Femur (tissue), 1 donor: ENCODE measurements around the gene KRABD2.
"Not testable (repeated sequence)": the region's sequence is repeated elsewhere in the genome, so short reads cannot be mapped to it uniquely, and the experiment has no call there.

Experiments used
- DNase-seq: peaks from one replicate; pipeline ENCODE4 v3.0.0-alpha.2; 2017

The KRABD2 gene

DNA sequence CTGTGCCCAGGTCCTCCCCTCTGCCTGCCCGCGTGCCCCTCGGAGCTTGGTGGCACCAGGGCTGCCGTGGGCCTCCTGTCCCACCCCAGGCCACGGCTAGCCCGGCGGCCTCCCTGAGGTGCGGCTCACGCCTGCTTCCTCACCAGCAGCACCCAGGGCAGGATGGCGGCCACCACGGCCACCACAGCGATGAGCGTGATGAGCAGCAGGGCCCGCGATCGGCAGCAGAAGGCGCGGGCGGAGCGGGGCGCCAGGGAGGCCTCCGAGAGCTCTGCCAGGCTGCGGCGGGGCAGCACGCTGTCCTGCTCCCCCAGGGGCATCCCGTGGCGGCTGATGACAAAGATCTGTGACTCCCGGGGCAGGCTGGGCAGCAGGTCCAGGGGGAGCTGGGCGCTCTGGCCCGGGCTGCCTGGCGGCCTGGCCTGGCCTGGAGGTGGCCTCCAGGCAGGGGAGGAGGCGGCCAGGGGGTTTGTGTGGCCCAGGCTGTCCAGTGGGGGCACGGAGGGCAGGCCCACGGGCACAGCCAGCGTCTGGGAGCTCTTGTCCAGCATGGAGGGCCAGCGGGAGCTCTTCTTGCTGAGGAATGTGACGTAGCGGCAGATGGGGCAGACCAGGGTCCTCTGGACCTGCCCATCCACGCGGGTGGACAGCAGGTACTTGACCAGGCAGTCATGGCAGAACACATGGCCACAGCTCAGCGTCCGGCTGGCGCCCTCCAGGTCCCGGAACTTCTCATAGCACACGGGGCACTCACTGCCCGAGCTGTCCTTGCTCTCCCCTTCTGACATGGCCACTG, 16.4 kb upstream of the KRABD2 start:
- no peak for DNase-seq

GRCh38 chr17:8392274-8392673, 15.8 kb upstream of the KRABD2 start:
- DNase-seq, result no peak

- DNase-seq, result no peak
Measured at GRCh38 chr17:8391711-8392110, 15.2 kb upstream of the KRABD2 start.

GRCh38 chr17:8387914-8388651, 11.6 kb upstream of the KRABD2 start:
- no peak for DNase-seq

- DNase-seq, result no peak
Measured at GRCh38 chr17:8386841-8387240, 10.3 kb upstream of the KRABD2 start.

- DNase-seq, result no peak
Measured at GRCh38 chr17:8384801-8385378, 8.4 kb upstream of the KRABD2 start.

DNA sequence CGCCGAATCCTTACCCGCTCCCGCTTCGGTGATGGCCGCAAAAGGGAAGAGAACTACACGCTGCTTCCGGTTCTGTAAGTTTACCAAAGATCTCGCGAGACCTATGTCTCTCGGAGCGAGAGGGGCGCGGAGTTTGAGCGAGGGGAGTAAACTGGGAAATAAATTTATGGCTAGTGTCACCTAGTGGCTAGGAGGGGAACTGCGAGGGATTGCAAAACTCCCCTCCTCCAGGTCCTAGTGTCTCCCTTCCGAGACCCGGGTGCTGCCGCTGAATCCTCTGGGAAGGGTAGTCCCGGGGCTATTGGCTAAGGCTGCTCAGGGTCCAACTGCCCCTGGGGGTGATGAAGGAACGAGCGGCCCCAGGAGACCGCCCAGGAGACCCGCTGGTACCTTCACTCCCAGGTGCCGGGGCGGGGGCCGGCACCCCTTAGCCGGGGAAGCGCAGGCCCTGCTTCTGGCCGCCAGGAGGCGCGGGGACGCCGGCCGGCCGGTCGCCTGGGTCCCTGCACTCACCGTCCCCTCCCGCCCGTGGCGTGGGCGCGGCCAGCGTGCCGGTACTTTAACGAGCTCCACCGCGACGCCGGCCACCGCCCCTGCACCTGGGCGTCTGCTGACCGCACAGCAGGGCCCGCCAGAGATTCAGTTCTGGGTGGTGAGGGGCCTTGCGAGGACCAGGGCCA, 6.8 kb upstream of the KRABD2 start, which contains the start of gene RPL26:
Gene RPL26, minus strand, starts transcription at position 51 of the 680 bp plus-strand sequence. CDS start 883 bp downstream, outside the sequence.
- peak; percentile 98 for DNase-seq

DNA sequence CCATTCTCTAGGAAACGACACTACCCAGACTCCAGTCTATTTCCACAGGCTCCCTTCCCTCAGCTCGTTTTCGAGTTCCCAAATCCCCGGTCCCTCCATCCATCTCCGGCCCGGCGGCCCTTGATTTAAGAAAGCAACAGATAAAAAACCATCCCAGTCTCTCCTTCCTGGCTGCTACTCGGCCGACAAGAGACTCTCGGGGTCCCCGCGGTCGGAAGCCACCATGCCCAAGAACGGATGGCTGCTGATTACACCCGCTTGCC, 6.3 kb upstream of the KRABD2 start:
- DNase-seq, result no peak

- DNase-seq, result no peak
Measured at GRCh38 chr17:8382052-8382879, 5.8 kb upstream of the KRABD2 start.

- DNase-seq, result no peak
Measured at GRCh38 chr17:8380049-8380448, 3.5 kb upstream of the KRABD2 start.

DNA sequence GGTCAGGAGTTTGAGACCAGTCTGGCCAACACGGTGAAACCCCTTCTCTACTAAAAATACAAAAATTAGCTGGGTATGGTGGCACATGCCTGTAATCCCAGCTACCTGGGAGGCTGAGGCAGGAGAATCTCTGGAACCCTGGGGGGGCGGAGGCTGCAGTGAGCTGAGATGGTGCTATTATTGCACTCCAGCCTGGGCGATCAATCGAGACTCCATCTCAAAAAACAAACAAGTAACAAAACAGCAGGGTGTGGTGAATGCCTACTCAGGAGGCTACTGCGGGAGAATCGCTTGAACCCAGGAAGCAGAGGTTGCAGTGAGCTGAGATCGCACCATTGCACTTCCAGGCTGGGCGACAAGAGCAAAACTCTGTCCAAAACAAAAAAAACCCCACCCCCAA, 1.6 kb upstream of the KRABD2 start:
- DNase-seq, result not testable (repeated sequence)

- DNase-seq, result no peak
Measured at GRCh38 chr17:8377422-8377821, 918 bp upstream of the KRABD2 start.

DNA sequence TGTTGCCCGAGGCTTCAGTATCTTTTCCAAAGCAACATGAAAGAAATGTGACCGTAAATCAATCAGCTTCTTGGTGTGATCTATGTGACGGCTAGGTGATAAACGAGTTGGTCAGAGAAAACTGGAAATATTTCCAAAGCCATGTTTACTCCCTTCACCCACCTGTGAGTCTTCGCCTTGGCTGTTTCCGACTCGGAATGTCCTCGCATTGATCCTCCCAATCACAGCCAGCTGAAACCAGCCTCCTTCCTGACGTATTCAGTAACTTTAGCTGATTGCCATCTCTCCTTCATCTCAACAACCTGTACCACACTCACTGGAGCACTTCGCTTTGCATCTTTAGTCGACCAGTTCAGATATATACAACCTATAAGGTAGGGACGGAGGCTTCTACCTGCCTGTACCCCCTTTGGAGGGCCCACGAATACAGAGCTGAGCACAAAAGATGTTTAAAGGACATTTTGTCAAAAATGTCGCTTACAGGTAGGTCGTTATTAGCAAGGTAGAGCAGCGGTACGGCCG, 705 bp downstream of the KRABD2 start:
- no peak for DNase-seq

DNA sequence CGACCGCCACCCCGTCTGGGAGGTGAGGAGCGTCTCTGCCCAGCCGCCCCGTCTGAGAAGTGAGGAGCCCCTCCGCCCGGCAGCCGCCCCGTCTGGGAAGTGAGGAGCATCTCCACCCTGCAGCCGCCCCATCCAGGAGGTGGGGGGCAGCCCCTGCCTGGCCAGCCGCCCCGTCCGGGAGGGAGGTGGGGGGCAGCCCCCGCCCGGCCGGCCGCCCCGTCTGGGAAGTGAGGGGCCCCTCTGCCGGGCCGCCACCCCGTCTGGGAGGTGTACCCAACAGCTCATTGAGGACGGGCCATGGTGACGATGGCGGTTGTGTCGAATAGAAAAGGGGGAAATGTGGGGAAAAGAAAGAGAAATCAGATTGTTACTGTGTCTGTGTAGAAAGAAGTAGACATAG, 2.6 kb downstream of the KRABD2 start:
- not testable (repeated sequence) for DNase-seq

DNA sequence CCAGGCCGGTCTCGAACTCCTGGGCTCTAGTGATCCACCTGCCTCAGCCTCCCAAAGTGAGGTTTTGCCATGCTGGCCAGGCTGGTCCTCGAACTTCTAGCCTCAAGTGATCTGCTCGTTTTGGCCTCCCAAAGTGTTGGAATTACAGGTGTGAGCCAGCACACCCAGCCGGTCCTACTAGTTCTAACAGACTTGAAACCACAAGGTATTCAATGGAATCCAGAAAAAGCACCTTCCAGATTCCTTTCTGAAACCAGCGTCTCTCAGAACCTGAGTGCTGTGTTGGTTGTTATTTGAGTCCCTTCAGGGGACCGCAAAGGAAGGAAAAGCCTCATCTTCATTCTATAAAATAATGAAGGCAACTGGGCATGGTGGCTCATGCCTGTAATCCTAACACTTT, 4.1 kb downstream of the KRABD2 start:
- no peak for DNase-seq

DNA sequence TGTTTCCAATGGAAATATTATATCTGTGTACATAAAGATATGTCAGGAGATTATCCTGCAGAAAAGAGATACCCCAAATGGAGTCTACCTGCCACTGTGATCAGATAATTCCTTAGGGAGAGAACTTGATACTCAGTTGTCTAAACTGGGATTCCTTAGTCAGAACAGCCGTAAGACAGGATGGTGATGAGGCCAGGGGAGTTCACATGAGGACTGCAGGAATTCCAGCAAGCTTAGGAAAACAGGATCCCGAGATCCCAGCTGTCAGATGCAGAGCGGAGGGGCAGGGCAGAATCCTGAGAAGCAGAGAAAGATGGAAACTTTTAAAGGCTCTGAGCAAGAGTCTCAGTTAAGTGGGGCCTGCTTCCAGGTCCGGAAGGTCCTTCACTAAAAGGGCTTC, 4.7 kb downstream of the KRABD2 start:
- no peak for DNase-seq

DNA sequence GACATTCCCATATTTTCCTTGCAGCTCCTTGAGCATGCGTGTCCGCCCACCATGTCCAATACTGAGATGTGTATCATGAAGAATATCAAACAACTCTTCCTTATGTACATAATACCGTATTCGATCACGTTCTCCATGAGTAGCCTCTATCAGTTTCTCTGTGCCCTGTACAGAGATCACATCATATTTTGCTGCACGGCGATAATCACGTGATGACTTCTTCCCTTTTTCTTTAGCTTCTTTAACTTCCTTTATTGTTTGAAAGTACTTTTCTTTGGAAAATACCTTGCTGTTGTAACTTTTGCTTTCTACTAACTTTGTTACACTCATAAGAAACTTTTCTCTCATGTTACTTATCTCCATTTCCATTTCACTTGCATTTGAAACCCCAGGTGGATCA, 6.6 kb downstream of the KRABD2 start:
- DNase-seq, result no peak

- DNase-seq, result no peak
Measured at GRCh38 chr17:8368193-8368592, 8.3 kb downstream of the KRABD2 start.

- no peak for DNase-seq
Measured at GRCh38 chr17:8366231-8366630, 10.3 kb downstream of the KRABD2 start.

- DNase-seq, result no peak
Measured at GRCh38 chr17:8365143-8365542, 11.4 kb downstream of the KRABD2 start.

DNA sequence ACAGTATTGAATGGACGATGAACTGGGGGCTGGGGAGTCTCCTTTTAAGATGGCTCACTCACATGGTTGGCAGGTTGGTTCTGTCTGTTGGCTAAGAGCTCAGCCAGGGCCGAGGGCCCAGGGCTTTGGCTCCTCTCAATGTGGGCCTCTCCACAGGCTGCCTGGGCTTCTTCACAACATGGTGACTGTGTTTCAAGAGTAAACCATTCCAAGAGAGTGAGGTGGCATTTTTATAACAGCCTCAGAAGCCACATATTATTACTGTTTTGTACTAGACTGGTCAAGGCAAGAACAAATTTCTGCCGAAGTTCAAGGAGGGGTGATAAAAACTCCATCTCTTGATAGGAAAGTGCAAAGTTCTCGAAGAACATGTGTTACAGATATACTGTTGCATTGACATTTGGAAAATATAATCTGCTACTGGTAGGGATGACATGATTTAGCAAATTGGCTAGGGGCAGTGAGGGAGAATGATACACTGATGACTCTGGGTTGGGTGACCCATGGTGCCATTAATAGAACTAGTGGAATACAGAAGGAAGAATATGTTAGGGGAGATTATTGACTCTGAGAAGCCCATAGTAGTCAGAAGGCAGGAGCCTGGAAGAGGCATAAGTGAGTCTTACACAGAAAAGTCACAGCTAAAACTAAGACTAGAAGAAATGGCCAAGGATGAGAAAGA, 13.7 kb downstream of the KRABD2 start:
- no peak for DNase-seq

- DNase-seq, result no peak
Measured at GRCh38 chr17:8360751-8361150, 15.8 kb downstream of the KRABD2 start.
